WTC11 (cell line): ENCODE results near the gene HYI. TPM values are rescaled to one million over a fixed set of nuclear protein-coding genes. Genes with fewer than 3 reads are reported as not detected.

Source experiments
- ATAC-seq: fragments of 200-7000 bp; cut with Tn5 transposase; 2 replicates; pipeline ENCODE4 v1.10.0; 2021; ENCODE audit warnings: mild to moderate bottlenecking, moderate library complexity
- CTCF ChIA-PET: fragments of 300-600 bp; sonication (Branson Sonifier 250); formaldehyde crosslinking; loops from one replicate; lab custom pipeline; 2021; ENCODE audit warnings: antibody characterized with exemption; lab: Charles Lee
- POLR2A ChIA-PET: fragments of 350-600 bp; sonication (Branson Sonifier 250); formaldehyde crosslinking; loops from one replicate; lab custom pipeline; 2021; ENCODE audit warnings: antibody characterized with exemption; lab: Charles Lee
- DNase-seq: peaks from one replicate; pipeline ENCODE4 v3.0.0; 2021; ENCODE audit warnings: low spot score
- H3K27ac Mint-ChIP-seq: 2 replicates; pipeline ENCODE4 v1.8.0; 2021; ENCODE audit warnings: mixed read lengths
- H3K27me3 Mint-ChIP-seq: 2 replicates; pipeline ENCODE4 v1.8.0; 2021; ENCODE audit warnings: low read depth, mild to moderate bottlenecking, moderate library complexity, mixed read lengths
- H3K36me3 Mint-ChIP-seq: 2 replicates; pipeline ENCODE4 v1.8.0; 2021; ENCODE audit warnings: mixed read lengths
- H3K4me1 Mint-ChIP-seq: 2 replicates; pipeline ENCODE4 v1.8.0; 2022; ENCODE audit warnings: mixed read lengths
- H3K4me3 Mint-ChIP-seq: 2 replicates; pipeline ENCODE4 v1.8.0; 2021; ENCODE audit warnings: mild to moderate bottlenecking, moderate library complexity, mixed read lengths
- H3K9me3 Mint-ChIP-seq: 2 replicates; pipeline ENCODE4 v1.8.0; 2021; ENCODE audit warnings: mixed read lengths
- FOXJ3 ChIP-seq: sonication (generic); formaldehyde crosslinking; IDR thresholded peaks from 2 replicates; pipeline ENCODE4 v1.9.0; 2021; ENCODE audit warnings: missing genetic modification reagents, mild to moderate bottlenecking, borderline replicate concordance
- FOXP1 ChIP-seq: sonication (generic); formaldehyde crosslinking; IDR thresholded peaks from 2 replicates; pipeline ENCODE4 v1.8.0; 2022; ENCODE audit warnings: missing genetic modification reagents, mild to moderate bottlenecking, moderate library complexity, borderline replicate concordance
- JAZF1 ChIP-seq: fragments of 250-450 bp; sonication (Bioruptor Pico); IDR thresholded peaks from 2 replicates; pipeline ENCODE4 v1.9.0; 2021; ENCODE audit warnings: moderate library complexity, mild to moderate bottlenecking, inconsistent platforms
- MXD4 ChIP-seq: fragments of 250-450 bp; sonication (Bioruptor Pico); IDR thresholded peaks from 2 replicates; pipeline ENCODE4 v1.8.0; 2021; ENCODE audit warnings: mild to moderate bottlenecking, moderate library complexity, borderline replicate concordance
- MYBL2 ChIP-seq: sonication (generic); formaldehyde crosslinking; IDR thresholded peaks from 2 replicates; pipeline ENCODE4 v1.8.1; 2023; ENCODE audit warnings: mild to moderate bottlenecking, moderate library complexity, missing genetic modification reagents
- SMAD3 ChIP-seq: sonication (generic); formaldehyde crosslinking; IDR thresholded peaks from 2 replicates; pipeline ENCODE4 v1.8.0; 2022; ENCODE audit warnings: missing genetic modification reagents, mild to moderate bottlenecking, borderline replicate concordance
- SMAD4 ChIP-seq: sonication (generic); formaldehyde crosslinking; IDR thresholded peaks from 2 replicates; pipeline ENCODE4 v1.8.0; 2022; ENCODE audit warnings: mild to moderate bottlenecking, missing genetic modification reagents
- STAT6 ChIP-seq: sonication (generic); formaldehyde crosslinking; conservative IDR thresholded peaks from 2 replicates; pipeline ENCODE4 v1.8.1; 2023; ENCODE audit warnings: mild to moderate bottlenecking, low read depth, missing genetic modification reagents, moderate library complexity
- ZNF423 ChIP-seq: fragments of 250-450 bp; sonication (Bioruptor Pico); IDR thresholded peaks from 2 replicates; pipeline ENCODE4 v2.1.2; 2022; ENCODE audit warnings: mild to moderate bottlenecking, moderate library complexity
- ZNF671 ChIP-seq: fragments of 250-450 bp; sonication (Bioruptor Pico); IDR thresholded peaks from 2 replicates; pipeline ENCODE4 v1.8.0; 2021; ENCODE audit warnings: mild to moderate bottlenecking
- ZSCAN18 ChIP-seq: fragments of 250-450 bp; sonication (Bioruptor Pico); IDR thresholded peaks from 2 replicates; pipeline ENCODE4 v2.1.2; 2022; ENCODE audit warnings: mild to moderate bottlenecking, moderate library complexity
- total RNA-seq: library from RNA; stranded (reverse); gene quantifications from 3 replicates; pipeline ENCODE4 v1.2.3, GENCODE V29; 2021
- TF ChIP-seq, protein P1 (sequence below): fragments of 200-600 bp; IDR thresholded peaks from 2 replicates; pipeline ENCODE4 v1.8.0; 2022; ENCODE audit warnings: antibody characterized with exemption
- TF ChIP-seq, protein P2 (sequence below): sonication (generic); formaldehyde crosslinking; IDR thresholded peaks from 2 replicates; pipeline ENCODE4 v1.8.0; 2022; ENCODE audit warnings: mild to moderate bottlenecking, missing genetic modification reagents
- TF ChIP-seq, protein P3 (sequence below): fragments of 250-450 bp; sonication (Bioruptor Pico); conservative IDR thresholded peaks from 2 replicates; pipeline ENCODE4 v1.9.0; 2021; ENCODE audit warnings: mild to moderate bottlenecking
- TF ChIP-seq, protein P4 (sequence below): fragments of 250-450 bp; sonication (Bioruptor Pico); IDR thresholded peaks from 2 replicates; pipeline ENCODE4 v1.9.0; 2021; ENCODE audit warnings: mild to moderate bottlenecking
- TF ChIP-seq, protein P5 (sequence below): sonication (generic); formaldehyde crosslinking; IDR thresholded peaks from 2 replicates; pipeline ENCODE4 v1.8.1; 2023; ENCODE audit warnings: mild to moderate bottlenecking, moderate library complexity, missing genetic modification reagents
- TF ChIP-seq, protein P6 (sequence below): sonication (generic); formaldehyde crosslinking; IDR thresholded peaks from 2 replicates; pipeline ENCODE4 v1.8.1; 2023; ENCODE audit warnings: mild to moderate bottlenecking, missing genetic modification reagents, moderate library complexity

HYI gene
- total RNA-seq, 1 experiment from 2014 or later = 23.2 TPM

DNA sequence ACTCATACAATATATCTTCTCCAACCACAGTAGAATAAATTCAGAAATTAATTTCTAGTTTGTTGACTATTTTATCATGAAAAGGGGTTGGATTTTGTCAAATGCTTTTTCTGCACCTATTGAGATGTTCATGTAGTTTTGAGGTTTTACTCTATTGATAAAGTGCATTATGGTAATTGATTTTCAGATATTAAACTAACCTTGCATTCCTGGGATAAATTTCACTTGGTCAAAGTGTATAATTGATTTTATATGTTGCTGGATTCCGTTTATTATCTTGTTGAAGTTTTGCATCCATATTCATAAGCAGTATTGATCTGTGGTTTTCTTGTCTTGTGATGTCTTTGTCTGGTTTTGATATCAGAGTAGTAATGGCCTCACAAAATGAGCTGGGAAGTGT is 34.4 kb upstream of the HYI start:
- Mint-ChIP-seq H3K4me3 (no peak overlapping the region), H3K36me3 (peaks cover 17% of the 10 kb centered on the region), H3K27ac (no peak overlapping the region), H3K27me3 (peaks cover 19% of the 10 kb centered on the region), H3K9me3 (peaks cover 42% of the 10 kb centered on the region), H3K4me1 (no peaks in the 10 kb centered on the region)
- ChIA-PET POLR2A (no interaction called here), CTCF (no interaction called here)
- DNase-seq (no peak), ATAC-seq (no peak)
- no peak for TF ChIP-seq FOXP1 (CRISPR knock-in tag)
- no peak for TF ChIP-seq FOXJ3 (CRISPR knock-in tag)
- TF ChIP-seq ZSCAN18 (CRISPR knock-in tag) = no peak
- TF ChIP-seq MYBL2 (CRISPR knock-in tag) = no peak
- no peak for TF ChIP-seq ZNF671 (CRISPR knock-in tag)

DNA sequence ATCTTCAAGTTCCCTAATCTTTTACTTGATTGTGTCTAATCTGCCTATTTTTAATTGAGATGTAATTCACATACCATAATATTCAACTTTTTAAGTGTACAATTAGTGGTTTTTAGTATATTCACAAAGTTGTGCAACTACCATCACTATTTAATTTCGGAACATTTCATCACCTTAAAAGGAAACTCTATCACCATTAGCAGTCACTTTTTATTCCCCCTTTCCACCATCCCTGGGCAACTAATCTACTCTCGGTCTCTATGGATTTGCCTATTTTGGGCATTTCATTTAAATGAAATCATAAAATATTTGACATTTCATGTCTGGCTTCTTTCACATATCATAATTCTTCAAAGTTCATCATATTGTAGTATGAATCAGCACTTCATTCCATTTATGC is 30.6 kb upstream of the HYI start:
- Mint-ChIP-seq H3K27ac (no peak overlapping the region), H3K9me3 (peaks cover 23% of the 10 kb centered on the region), H3K4me1 (no peaks in the 10 kb centered on the region), H3K4me3 (no peak overlapping the region), H3K36me3 (peaks cover 12% of the 10 kb centered on the region), H3K27me3 (peaks cover 16% of the 10 kb centered on the region)
- ChIA-PET POLR2A (no interaction called here), CTCF (no interaction called here)
- ATAC-seq (no peak), DNase-seq (no peak)
- TF ChIP-seq, protein P1, sequence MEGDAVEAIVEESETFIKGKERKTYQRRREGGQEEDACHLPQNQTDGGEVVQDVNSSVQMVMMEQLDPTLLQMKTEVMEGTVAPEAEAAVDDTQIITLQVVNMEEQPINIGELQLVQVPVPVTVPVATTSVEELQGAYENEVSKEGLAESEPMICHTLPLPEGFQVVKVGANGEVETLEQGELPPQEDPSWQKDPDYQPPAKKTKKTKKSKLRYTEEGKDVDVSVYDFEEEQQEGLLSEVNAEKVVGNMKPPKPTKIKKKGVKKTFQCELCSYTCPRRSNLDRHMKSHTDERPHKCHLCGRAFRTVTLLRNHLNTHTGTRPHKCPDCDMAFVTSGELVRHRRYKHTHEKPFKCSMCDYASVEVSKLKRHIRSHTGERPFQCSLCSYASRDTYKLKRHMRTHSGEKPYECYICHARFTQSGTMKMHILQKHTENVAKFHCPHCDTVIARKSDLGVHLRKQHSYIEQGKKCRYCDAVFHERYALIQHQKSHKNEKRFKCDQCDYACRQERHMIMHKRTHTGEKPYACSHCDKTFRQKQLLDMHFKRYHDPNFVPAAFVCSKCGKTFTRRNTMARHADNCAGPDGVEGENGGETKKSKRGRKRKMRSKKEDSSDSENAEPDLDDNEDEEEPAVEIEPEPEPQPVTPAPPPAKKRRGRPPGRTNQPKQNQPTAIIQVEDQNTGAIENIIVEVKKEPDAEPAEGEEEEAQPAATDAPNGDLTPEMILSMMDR = no peak
- TF ChIP-seq SMAD3 (CRISPR knock-in tag) (no peak), ZNF423 (CRISPR knock-in tag) (no peak), MXD4 (no peak), SMAD4 (CRISPR knock-in tag) (no peak)
- TF ChIP-seq, protein P2, sequence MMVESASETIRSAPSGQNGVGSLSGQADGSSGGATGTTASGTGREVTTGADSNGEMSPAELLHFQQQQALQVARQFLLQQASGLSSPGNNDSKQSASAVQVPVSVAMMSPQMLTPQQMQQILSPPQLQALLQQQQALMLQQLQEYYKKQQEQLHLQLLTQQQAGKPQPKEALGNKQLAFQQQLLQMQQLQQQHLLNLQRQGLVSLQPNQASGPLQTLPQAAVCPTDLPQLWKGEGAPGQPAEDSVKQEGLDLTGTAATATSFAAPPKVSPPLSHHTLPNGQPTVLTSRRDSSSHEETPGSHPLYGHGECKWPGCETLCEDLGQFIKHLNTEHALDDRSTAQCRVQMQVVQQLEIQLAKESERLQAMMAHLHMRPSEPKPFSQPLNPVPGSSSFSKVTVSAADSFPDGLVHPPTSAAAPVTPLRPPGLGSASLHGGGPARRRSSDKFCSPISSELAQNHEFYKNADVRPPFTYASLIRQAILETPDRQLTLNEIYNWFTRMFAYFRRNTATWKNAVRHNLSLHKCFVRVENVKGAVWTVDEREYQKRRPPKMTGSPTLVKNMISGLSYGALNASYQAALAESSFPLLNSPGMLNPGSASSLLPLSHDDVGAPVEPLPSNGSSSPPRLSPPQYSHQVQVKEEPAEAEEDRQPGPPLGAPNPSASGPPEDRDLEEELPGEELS (CRISPR knock-in tag) = no peak
- TF ChIP-seq, protein P3, sequence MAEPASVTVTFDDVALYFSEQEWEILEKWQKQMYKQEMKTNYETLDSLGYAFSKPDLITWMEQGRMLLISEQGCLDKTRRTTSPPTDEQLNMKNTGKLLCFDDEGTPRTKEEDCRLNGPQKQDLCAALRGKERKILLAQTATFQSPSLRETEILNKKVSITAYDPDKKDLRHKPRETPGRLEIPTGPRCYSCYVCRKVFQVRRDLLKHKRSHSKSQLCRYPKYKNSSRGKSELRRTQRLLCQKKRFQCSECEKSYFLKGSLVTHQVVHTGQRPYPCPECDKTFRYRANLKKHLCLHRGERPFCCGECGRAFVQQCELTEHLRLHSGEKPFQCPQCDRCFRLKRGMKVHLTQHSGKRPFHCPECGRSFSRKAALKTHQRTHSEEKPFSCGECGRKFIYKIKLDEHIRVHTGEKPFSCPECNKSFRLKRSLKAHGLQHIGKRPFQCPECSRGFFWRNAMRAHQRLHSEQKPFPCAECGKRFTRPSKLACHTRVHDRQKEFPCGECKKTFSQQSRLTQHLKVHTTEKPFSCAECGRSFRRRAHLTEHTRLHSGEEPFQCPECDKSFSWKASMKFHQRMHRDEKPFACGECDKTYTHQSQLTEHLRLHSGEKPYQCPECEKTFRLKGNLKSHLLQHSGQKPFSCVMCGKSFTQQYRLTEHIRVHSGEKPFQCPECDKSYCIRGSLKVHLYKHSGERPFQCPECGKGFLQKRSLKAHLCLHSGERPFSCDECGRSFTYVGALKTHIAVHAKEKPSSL (CRISPR knock-in tag) = no peak

- peaks cover 9% of the 10 kb centered on the region for H3K9me3 Mint-ChIP-seq
- H3K27me3 Mint-ChIP-seq = peaks cover 8% of the 10 kb centered on the region
- CTCF ChIA-PET = interaction anchor here (0.6 kb wide), 1 partner anchor 43 kb away, joined by 4 read pairs; no protein-coding TSS in a partner anchor
- no peak overlapping the region for H3K4me3 Mint-ChIP-seq
- DNase-seq (no peak), ATAC-seq (no peak)
- no peak overlapping the region for H3K27ac Mint-ChIP-seq
- H3K36me3 Mint-ChIP-seq = peaks cover 3% of the 10 kb centered on the region
- no peaks in the 10 kb centered on the region for H3K4me1 Mint-ChIP-seq
- POLR2A ChIA-PET = no interaction called here
- no peak for TF ChIP-seq STAT6 (CRISPR knock-in tag)
- TF ChIP-seq, protein P4, sequence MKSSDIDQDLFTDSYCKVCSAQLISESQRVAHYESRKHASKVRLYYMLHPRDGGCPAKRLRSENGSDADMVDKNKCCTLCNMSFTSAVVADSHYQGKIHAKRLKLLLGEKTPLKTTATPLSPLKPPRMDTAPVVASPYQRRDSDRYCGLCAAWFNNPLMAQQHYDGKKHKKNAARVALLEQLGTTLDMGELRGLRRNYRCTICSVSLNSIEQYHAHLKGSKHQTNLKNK = no peak
- TF ChIP-seq, protein P5, sequence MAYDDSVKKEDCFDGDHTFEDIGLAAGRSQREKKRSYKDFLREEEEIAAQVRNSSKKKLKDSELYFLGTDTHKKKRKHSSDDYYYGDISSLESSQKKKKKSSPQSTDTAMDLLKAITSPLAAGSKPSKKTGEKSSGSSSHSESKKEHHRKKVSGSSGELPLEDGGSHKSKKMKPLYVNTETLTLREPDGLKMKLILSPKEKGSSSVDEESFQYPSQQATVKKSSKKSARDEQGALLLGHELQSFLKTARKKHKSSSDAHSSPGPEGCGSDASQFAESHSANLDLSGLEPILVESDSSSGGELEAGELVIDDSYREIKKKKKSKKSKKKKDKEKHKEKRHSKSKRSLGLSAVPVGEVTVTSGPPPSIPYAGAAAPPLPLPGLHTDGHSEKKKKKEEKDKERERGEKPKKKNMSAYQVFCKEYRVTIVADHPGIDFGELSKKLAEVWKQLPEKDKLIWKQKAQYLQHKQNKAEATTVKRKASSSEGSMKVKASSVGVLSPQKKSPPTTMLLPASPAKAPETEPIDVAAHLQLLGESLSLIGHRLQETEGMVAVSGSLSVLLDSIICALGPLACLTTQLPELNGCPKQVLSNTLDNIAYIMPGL (CRISPR knock-in tag) = no peak
- no peak for TF ChIP-seq JAZF1 (CRISPR knock-in tag)
- TF ChIP-seq, protein P6, sequence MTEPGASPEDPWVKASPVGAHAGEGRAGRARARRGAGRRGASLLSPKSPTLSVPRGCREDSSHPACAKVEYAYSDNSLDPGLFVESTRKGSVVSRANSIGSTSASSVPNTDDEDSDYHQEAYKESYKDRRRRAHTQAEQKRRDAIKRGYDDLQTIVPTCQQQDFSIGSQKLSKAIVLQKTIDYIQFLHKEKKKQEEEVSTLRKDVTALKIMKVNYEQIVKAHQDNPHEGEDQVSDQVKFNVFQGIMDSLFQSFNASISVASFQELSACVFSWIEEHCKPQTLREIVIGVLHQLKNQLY (CRISPR knock-in tag) = no peak
- TF ChIP-seq FOXP1 (CRISPR knock-in tag) = no peak
- no peak for TF ChIP-seq ZSCAN18 (CRISPR knock-in tag)
These were observed 28.5 kb upstream of the HYI start for GRCh38 chr1:43482215-43482614.
